ENCODE measurements around the gene PHB1.
"Not testable (repeated sequence)": the region's sequence is repeated elsewhere in the genome, so short reads cannot be mapped to it uniquely, and the experiment has no call there.

PHB1 gene

GRCh38 chr17:49403514-49404289, 11.0 kb downstream of the PHB1 start:
- no peak for DNase-seq

GRCh38 chr17:49402706-49403105, 12.0 kb downstream of the PHB1 start:
- no peak for DNase-seq

GRCh38 chr17:49401971-49402611, 12.6 kb downstream of the PHB1 start:
- no peak for DNase-seq

- no peak for DNase-seq
Measured at GRCh38 chr17:49399995-49400394, 14.7 kb downstream of the PHB1 start.

GRCh38 chr17:49397586-49397985, 17.1 kb downstream of the PHB1 start:
- no peak for DNase-seq

GRCh38 chr17:49393491-49394255, 21.0 kb downstream of the PHB1 start:
- no peak for DNase-seq

GRCh38 chr17:49390548-49391324, 23.9 kb downstream of the PHB1 start:
- DNase-seq = no peak

GRCh38 chr17:49389514-49390347, 25.0 kb downstream of the PHB1 start:
- DNase-seq = not testable (repeated sequence)

- no peak for DNase-seq
Measured at GRCh38 chr17:49388692-49389513, 25.8 kb downstream of the PHB1 start.

GRCh38 chr17:49388290-49388640, 26.4 kb downstream of the PHB1 start:
- DNase-seq = no peak

GRCh38 chr17:49387498-49388289, 27.0 kb downstream of the PHB1 start:
- DNase-seq = no peak

- no peak for DNase-seq
Measured at GRCh38 chr17:49386373-49386772, 28.3 kb downstream of the PHB1 start.

GRCh38 chr17:49384951-49385350, 29.7 kb downstream of the PHB1 start:
- no peak for DNase-seq

GRCh38 chr17:49383060-49383459, 31.6 kb downstream of the PHB1 start:
- DNase-seq = no peak

- DNase-seq = no peak
Measured at GRCh38 chr17:49382556-49382955, 32.1 kb downstream of the PHB1 start.

- no peak for DNase-seq
Measured at GRCh38 chr17:49381793-49382192, 32.9 kb downstream of the PHB1 start.

- no peak for DNase-seq
Measured at GRCh38 chr17:49381033-49381432, 33.6 kb downstream of the PHB1 start.

- DNase-seq = no peak
Measured at GRCh38 chr17:49379926-49380325, 34.8 kb downstream of the PHB1 start.

- DNase-seq = no peak
Measured at GRCh38 chr17:49378311-49378710, 36.4 kb downstream of the PHB1 start.

- no peak for DNase-seq
Measured at GRCh38 chr17:49375544-49375943, 39.1 kb downstream of the PHB1 start.

Measured in SHP77 (cell line).